Activated CD8-positive, alpha-beta T cell treated with anti-CD3 and anti-CD28 coated beads, Interleukin-2, amount 10 ng/mL, durations not matched to agents 7 days and 5 days (primary cell): ENCODE measurements around the gene ACOT9. TPM values are rescaled to one million over a fixed set of nuclear protein-coding genes. Genes with fewer than 3 reads are reported as not detected.
"Not testable (repeated sequence)": the region's sequence is repeated elsewhere in the genome, so short reads cannot be mapped to it uniquely, and the experiment has no call there.

Source experiments
- ATAC-seq: fragments of 150-1000 bp; cut with Tn5 transposase; one replicate; pipeline ENCODE4 v1.10.0; 2021; ENCODE audit warnings: moderate library complexity
- CTCF ChIA-PET: fragments of 350-600 bp; sonication (Branson Sonifier 250); formaldehyde crosslinking; loops from one replicate; lab custom pipeline; 2021; ENCODE audit warnings: antibody characterized with exemption; lab: Charles Lee
- POLR2A ChIA-PET: fragments of 350-600 bp; sonication (Branson Sonifier 250); formaldehyde crosslinking; loops from one replicate; lab custom pipeline; 2021; ENCODE audit warnings: antibody characterized with exemption; lab: Charles Lee
- DNase-seq: peaks from one replicate; pipeline ENCODE4 v3.0.0-alpha.2; 2020
- H3K27ac Mint-ChIP-seq: one replicate; pipeline ENCODE4 v1.8.0; 2021; ENCODE audit warnings: mild to moderate bottlenecking, mixed read lengths
- H3K27me3 Mint-ChIP-seq: one replicate; pipeline ENCODE4 v1.8.0; 2021; ENCODE audit warnings: low read depth, mixed read lengths
- H3K36me3 Mint-ChIP-seq: one replicate; pipeline ENCODE4 v1.8.0; 2021; ENCODE audit warnings: low read depth, mixed read lengths
- H3K4me1 Mint-ChIP-seq: one replicate; pipeline ENCODE4 v1.8.0; 2021; ENCODE audit warnings: low read depth, mixed read lengths
- H3K4me3 Mint-ChIP-seq: one replicate; pipeline ENCODE4 v1.8.0; 2021; ENCODE audit warnings: mild to moderate bottlenecking, mixed read lengths
- H3K9me3 Mint-ChIP-seq: one replicate; pipeline ENCODE4 v1.8.0; 2022; ENCODE audit warnings: mixed read lengths; ENCODE audit not compliant: insufficient read depth
- total RNA-seq, 2 experiments: library from RNA; stranded (reverse); gene quantifications; one replicate each; pipeline ENCODE4 v1.2.3, GENCODE V29; 2021

The ACOT9 gene
- total RNA-seq, 2 experiments from 2014 or later = 23.5 to 29.0 TPM

GRCh38 chrX:23661671-23662070 lies 81.4 kb downstream of the ACOT9 start:
- H3K9me3 Mint-ChIP-seq = no peaks in the 10 kb centered on the region
- ATAC-seq (no peak), DNase-seq (no peak)
- ChIA-PET POLR2A (no interaction called here), CTCF (no interaction called here)
- H3K27me3 Mint-ChIP-seq = no peaks in the 10 kb centered on the region
- peaks cover 28% of the 10 kb centered on the region for H3K4me1 Mint-ChIP-seq
- no peak overlapping the region for H3K4me3 Mint-ChIP-seq
- H3K27ac Mint-ChIP-seq = no peak overlapping the region
- no peaks in the 10 kb centered on the region for H3K36me3 Mint-ChIP-seq

GRCh38 chrX:23660766-23661132 lies 82.3 kb downstream of the ACOT9 start:
- ChIA-PET POLR2A (no interaction called here), CTCF (no interaction called here)
- Mint-ChIP-seq H3K4me3 (no peak overlapping the region), H3K36me3 (no peaks in the 10 kb centered on the region), H3K9me3 (no peaks in the 10 kb centered on the region), H3K27me3 (no peaks in the 10 kb centered on the region), H3K4me1 (peaks cover 20% of the 10 kb centered on the region), H3K27ac (no peak overlapping the region)
- ATAC-seq = no peak
- DNase-seq = no peak

- CTCF ChIA-PET = not testable (repeated sequence)
Measured at GRCh38 chrX:23660083-23660765, 82.9 kb downstream of the ACOT9 start.

GRCh38 chrX:23659339-23659738 lies 83.7 kb downstream of the ACOT9 start:
- ChIA-PET CTCF (no interaction called here), POLR2A (no interaction called here)
- H3K4me1 Mint-ChIP-seq = peaks cover 20% of the 10 kb centered on the region
- no peaks in the 10 kb centered on the region for H3K27me3 Mint-ChIP-seq
- ATAC-seq = no peak
- DNase-seq = no peak
- H3K4me3 Mint-ChIP-seq = no peak overlapping the region
- no peaks in the 10 kb centered on the region for H3K36me3 Mint-ChIP-seq
- H3K27ac Mint-ChIP-seq = no peak overlapping the region
- H3K9me3 Mint-ChIP-seq = no peaks in the 10 kb centered on the region

More at GRCh38 chrX:23660083-23660765, 82.9 kb downstream of the ACOT9 start:
- H3K27me3 Mint-ChIP-seq, DNase-seq, H3K36me3 Mint-ChIP-seq, H3K9me3 Mint-ChIP-seq, H3K27ac Mint-ChIP-seq, POLR2A ChIA-PET, ATAC-seq, H3K4me3 Mint-ChIP-seq: not testable (repeated sequence)
- peaks cover 20% of the 10 kb centered on the region for H3K4me1 Mint-ChIP-seq

GRCh38 chrX:23656684-23657083 lies 86.4 kb downstream of the ACOT9 start:
- H3K27me3 Mint-ChIP-seq = no peaks in the 10 kb centered on the region
- no peak for DNase-seq
- peaks cover 8% of the 10 kb centered on the region for H3K4me1 Mint-ChIP-seq
- ATAC-seq = no peak
- no peaks in the 10 kb centered on the region for H3K9me3 Mint-ChIP-seq
- no peaks in the 10 kb centered on the region for H3K36me3 Mint-ChIP-seq
- ChIA-PET POLR2A (no interaction called here), CTCF (no interaction called here)
- no peak overlapping the region for H3K27ac Mint-ChIP-seq
- no peak overlapping the region for H3K4me3 Mint-ChIP-seq

- no peaks in the 10 kb centered on the region for H3K27me3 Mint-ChIP-seq
- H3K36me3 Mint-ChIP-seq = no peaks in the 10 kb centered on the region
- H3K4me1 Mint-ChIP-seq = peaks cover 2% of the 10 kb centered on the region
- no peak overlapping the region for H3K27ac Mint-ChIP-seq
- ChIA-PET POLR2A (no interaction called here), CTCF (no interaction called here)
- H3K4me3 Mint-ChIP-seq = no peak overlapping the region
- DNase-seq (no peak), ATAC-seq (no peak)
- no peaks in the 10 kb centered on the region for H3K9me3 Mint-ChIP-seq
Measured at GRCh38 chrX:23656091-23656490, 87.0 kb downstream of the ACOT9 start.

Other genes with a start within 250 kb of the ACOT9 start
- gene PRDX4, start 75.8 kb downstream of the ACOT9 start, total RNA-seq = 10 to 100 TPM; 29.3 to 32.3 TPM
- gene SAT1, start 39.9 kb upstream of the ACOT9 start, total RNA-seq = 10 to 100 TPM; 83.4 to 87.5 TPM
- 10 to 100 TPM; 28.3 to 33.1 TPM for gene APOO, start 164.7 kb upstream of the ACOT9 start, total RNA-seq
- under 1 TPM; 0.21 to 0.31 TPM for gene CXorf58, start 164.7 kb upstream of the ACOT9 start, total RNA-seq